Choroid plexus epithelial cell (primary cell): Measurements from ENCODE around the gene FRMPD2.

ENCODE experiments used
- DNase-seq: peaks from one replicate; pipeline ENCODE4 v3.0.0-alpha.2; 2010; ENCODE audit warnings: low read depth
- H3K4me3 ChIP-seq: 2 replicates; pipeline ENCODE4 v1.5.1; 2011; ENCODE audit warnings: low read depth, mild to moderate bottlenecking, control low read depth, low read length, moderate library complexity
- CTCF ChIP-seq: conservative IDR thresholded peaks from 2 replicates; pipeline ENCODE4 v1.5.1; 2011; ENCODE audit warnings: low read depth, mild to moderate bottlenecking, control low read depth, inconsistent platforms, low read length, moderate library complexity

FRMPD2 gene

GRCh38 chr10:48299066-48299465 is 24.6 kb upstream of the FRMPD2 start:
- no peak for DNase-seq
- H3K4me3 ChIP-seq, result no peak overlapping the region

GRCh38 chr10:48296576-48297098 is 22.1 kb upstream of the FRMPD2 start:
- no peak for DNase-seq
- no peak for TF ChIP-seq CTCF
- H3K4me3 ChIP-seq, result no peak overlapping the region

More at GRCh38 chr10:48299066-48299465, 24.6 kb upstream of the FRMPD2 start:
- no peak for TF ChIP-seq CTCF

- TF ChIP-seq CTCF, result no peak
- DNase-seq, result no peak
Measured at GRCh38 chr10:48294431-48294830, 19.9 kb upstream of the FRMPD2 start.

GRCh38 chr10:48292616-48293015 is 18.1 kb upstream of the FRMPD2 start:
- no peak for DNase-seq
- no peak overlapping the region for H3K4me3 ChIP-seq
- no peak for TF ChIP-seq CTCF

More at GRCh38 chr10:48294431-48294830, 19.9 kb upstream of the FRMPD2 start:
- no peak overlapping the region for H3K4me3 ChIP-seq

GRCh38 chr10:48291190-48291589 is 16.7 kb upstream of the FRMPD2 start:
- no peak overlapping the region for H3K4me3 ChIP-seq
- no peak for TF ChIP-seq CTCF
- no peak for DNase-seq

GRCh38 chr10:48290286-48290685 is 15.8 kb upstream of the FRMPD2 start:
- DNase-seq, result no peak
- H3K4me3 ChIP-seq, result no peak overlapping the region
- TF ChIP-seq CTCF, result no peak

DNA sequence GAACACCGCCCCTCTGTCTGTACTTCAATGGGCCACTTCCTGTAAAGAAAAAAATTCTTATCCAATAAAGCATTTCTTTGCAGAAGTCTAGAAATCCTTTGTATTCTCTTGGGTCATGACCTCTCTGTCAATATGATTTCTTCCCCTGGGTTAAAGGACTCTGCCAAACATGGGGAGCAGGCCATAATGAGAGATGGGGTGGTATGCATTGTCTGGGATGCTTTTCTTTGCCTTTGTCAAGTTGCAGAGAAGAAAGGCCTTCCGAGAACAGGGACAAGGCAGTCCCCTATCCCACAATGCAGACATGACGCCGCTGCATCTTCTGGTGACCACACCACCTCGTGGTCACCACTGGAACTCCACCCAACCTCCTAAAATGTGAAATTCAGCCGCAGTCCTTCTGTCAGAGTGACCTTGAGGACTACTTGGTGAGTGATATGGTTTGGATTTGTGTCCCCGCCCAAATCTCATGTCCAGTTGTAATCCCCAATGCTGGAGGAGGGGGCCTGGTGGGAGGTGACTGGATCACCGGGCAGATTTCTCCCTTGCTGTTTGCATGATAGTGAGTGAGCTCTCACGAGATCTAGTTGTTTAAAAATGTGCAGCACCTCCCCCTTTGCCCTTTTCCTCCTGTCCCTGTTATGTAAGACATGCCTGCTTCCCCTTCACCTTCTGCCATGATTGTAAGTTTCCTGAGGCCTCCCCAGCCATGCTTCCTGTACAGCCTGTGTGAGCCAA is 15.2 kb upstream of the FRMPD2 start:
- DNase-seq, result peak; percentile 63
- H3K4me3 ChIP-seq, result no peak overlapping the region
- TF ChIP-seq CTCF, result peak; percentile 91
